Immature natural killer cell (primary cell): Measurements from ENCODE around the gene TRHDE. TPM values are rescaled to one million over a fixed set of nuclear protein-coding genes. Genes with fewer than 3 reads are reported as not detected.
A peak's percentile ranks its signal among the peaks of the same experiment; 100 is the strongest.
"Not testable (repeated sequence)": the region's sequence is repeated elsewhere in the genome, so short reads cannot be mapped to it uniquely, and the experiment has no call there.

Experiments used
- DNase-seq, 3 donors: peaks; one replicate each; pipeline ENCODE4 v3.0.0; 2022; ENCODE audit warnings: mixed read lengths in 1 of 3
- H3K27ac Mint-ChIP-seq, 6 donors: one replicate each; pipeline ENCODE4 v1.8.0; 2020; ENCODE audit warnings: mixed read lengths in 6 of 6, mild to moderate bottlenecking in 5 of 6, inconsistent platforms in 4 of 6, moderate library complexity in 3 of 6
- H3K27me3 Mint-ChIP-seq, 3 donors: one replicate each; pipeline ENCODE4 v1.8.0; 2020 to 2021; ENCODE audit warnings: low read depth in 3 of 3, mild to moderate bottlenecking in 3 of 3, mixed read lengths in 3 of 3, moderate library complexity in 3 of 3, inconsistent platforms in 1 of 3
- H3K36me3 Mint-ChIP-seq, 3 donors: one replicate each; pipeline ENCODE4 v1.8.0; 2020; ENCODE audit warnings: mixed read lengths in 3 of 3, inconsistent platforms in 2 of 3, mild to moderate bottlenecking in 2 of 3
- H3K4me1 Mint-ChIP-seq, 2 donors: one replicate each; pipeline ENCODE4 v1.8.0; 2020; ENCODE audit warnings: inconsistent platforms in 2 of 2, mild to moderate bottlenecking in 2 of 2, mixed read lengths in 2 of 2, moderate library complexity in 1 of 2
- H3K4me3 Mint-ChIP-seq, 5 donors: one replicate each; pipeline ENCODE4 v1.8.0; 2020; ENCODE audit warnings: mild to moderate bottlenecking in 5 of 5, mixed read lengths in 5 of 5, inconsistent platforms in 3 of 5, moderate library complexity in 3 of 5
- H3K9me3 Mint-ChIP-seq, 6 donors: one replicate each; pipeline ENCODE4 v1.8.0; 2020; ENCODE audit warnings: mild to moderate bottlenecking in 6 of 6, mixed read lengths in 6 of 6, inconsistent platforms in 4 of 6, moderate library complexity in 3 of 6
- polyA plus RNA-seq, 3 donors: library from polyadenylated mRNA; unstranded; fragments of 300-500 nt; fragmentation: Illumina TruSeq; gene quantifications; one replicate each; pipeline ENCODE4 v1.2.3, GENCODE V29; 2021

Gene TRHDE
- polyA plus RNA-seq, 3 donors from 2014 or later = not detected

- H3K4me1 Mint-ChIP-seq = no peaks in the 10 kb centered on the region
- H3K36me3 Mint-ChIP-seq = no peaks in the 10 kb centered on the region
- no peaks in the 10 kb centered on the region for H3K27me3 Mint-ChIP-seq
- no peak for DNase-seq
- peaks cover 0 to 22% (median 7%) of the 10 kb centered on the region in 6 donors for H3K9me3 Mint-ChIP-seq
- H3K4me3 Mint-ChIP-seq = no peak overlapping the region
- no peak overlapping the region for H3K27ac Mint-ChIP-seq
Observed at GRCh38 chr12:72612171-72612570, 340.0 kb downstream of the TRHDE start.

GRCh38 chr12:72618764-72619163 is 346.6 kb downstream of the TRHDE start:
- Mint-ChIP-seq H3K9me3 (peaks cover 2 to 13% (median 10%) of the 10 kb centered on the region in 6 donors), H3K27ac (no peak overlapping the region), H3K4me1 (no peaks in the 10 kb centered on the region), H3K4me3 (no peak overlapping the region), H3K27me3 (no peaks in the 10 kb centered on the region), H3K36me3 (no peaks in the 10 kb centered on the region)
- no peak for DNase-seq

- H3K27ac Mint-ChIP-seq = no peak overlapping the region
- no peak overlapping the region for H3K4me3 Mint-ChIP-seq
- H3K36me3 Mint-ChIP-seq = no peaks in the 10 kb centered on the region
- no peak for DNase-seq
- H3K4me1 Mint-ChIP-seq = no peaks in the 10 kb centered on the region
- no peaks in the 10 kb centered on the region for H3K27me3 Mint-ChIP-seq
- peaks cover 2 to 15% (median 9%) of the 10 kb centered on the region in 6 donors for H3K9me3 Mint-ChIP-seq
Observed at GRCh38 chr12:72622556-72622955, 350.4 kb downstream of the TRHDE start.

- DNase-seq = no peak
- Mint-ChIP-seq H3K4me1 (no peaks in the 10 kb centered on the region), H3K27ac (no peak overlapping the region), H3K36me3 (no peaks in the 10 kb centered on the region), H3K9me3 (peaks cover 2 to 12% (median 7%) of the 10 kb centered on the region in 6 donors), H3K4me3 (no peak overlapping the region), H3K27me3 (no peaks in the 10 kb centered on the region)
Observed at GRCh38 chr12:72631926-72632685, 359.9 kb downstream of the TRHDE start.

- Mint-ChIP-seq H3K27ac (no peak overlapping the region), H3K9me3 (peaks cover 6 to 32% (median 10%) of the 10 kb centered on the region in 6 donors), H3K4me3 (no peak overlapping the region)
Observed at GRCh38 chr12:72642706-72643105, 370.5 kb downstream of the TRHDE start.

GRCh38 chr12:72647139-72647538 is 375.0 kb downstream of the TRHDE start:
- H3K27me3 Mint-ChIP-seq = peaks cover 0 to 1% (median 0%) of the 10 kb centered on the region in 3 donors
- DNase-seq = no peak
- H3K36me3 Mint-ChIP-seq = peaks cover 0 to 3% (median 0%) of the 10 kb centered on the region in 3 donors
- no peak overlapping the region for H3K27ac Mint-ChIP-seq
- no peak overlapping the region for H3K4me3 Mint-ChIP-seq
- H3K9me3 Mint-ChIP-seq = peaks cover 3 to 37% (median 5%) of the 10 kb centered on the region in 6 donors
- H3K4me1 Mint-ChIP-seq = no peaks in the 10 kb centered on the region

More at GRCh38 chr12:72642706-72643105, 370.5 kb downstream of the TRHDE start:
- Mint-ChIP-seq H3K27me3 (no peaks in the 10 kb centered on the region), H3K36me3 (peaks cover 0 to 3% (median 0%) of the 10 kb centered on the region in 3 donors), H3K4me1 (no peaks in the 10 kb centered on the region)
- DNase-seq = no peak

GRCh38 chr12:72658615-72659014 is 386.4 kb downstream of the TRHDE start:
- Mint-ChIP-seq H3K27me3 (peaks cover 0 to 2% (median 0%) of the 10 kb centered on the region in 3 donors), H3K4me1 (no peaks in the 10 kb centered on the region), H3K9me3 (peaks cover 0 to 12% (median 6%) of the 10 kb centered on the region in 6 donors), H3K4me3 (no peak overlapping the region), H3K36me3 (no peaks in the 10 kb centered on the region), H3K27ac (no peak overlapping the region)
- DNase-seq = no peak

GRCh38 chr12:72660174-72660573 is 388.0 kb downstream of the TRHDE start:
- not testable (repeated sequence) for H3K27ac Mint-ChIP-seq, H3K4me3 Mint-ChIP-seq, H3K9me3 Mint-ChIP-seq, H3K27me3 Mint-ChIP-seq, DNase-seq, H3K36me3 Mint-ChIP-seq, H3K4me1 Mint-ChIP-seq

- peaks cover 21 to 69% of the 10 kb centered on the region in 2 donors for H3K4me1 Mint-ChIP-seq
- H3K9me3 Mint-ChIP-seq = peaks cover 0 to 19% (median 2%) of the 10 kb centered on the region in 6 donors
- H3K27me3 Mint-ChIP-seq = peaks cover 0 to 1% (median 0%) of the 10 kb centered on the region in 3 donors
- peak in 2 of 3 donors; percentile 5 to 6 for DNase-seq
- H3K4me3 Mint-ChIP-seq = peak overlapping the region; percentile 59 to 74 (median 70)
- H3K36me3 Mint-ChIP-seq = no peaks in the 10 kb centered on the region
- H3K27ac Mint-ChIP-seq = peak overlapping the region in 3 of 6 donors; percentile 65 to 81 (median 77)
Observed at GRCh38 chr12:72673853-72674252, 401.7 kb downstream of the TRHDE start.

- H3K27ac Mint-ChIP-seq = peak overlapping the region in 1 of 6 donors; percentile 35
Observed at GRCh38 chr12:72676556-72676955, 404.4 kb downstream of the TRHDE start.

GRCh38 chr12:72677139-72677538 is 405.0 kb downstream of the TRHDE start:
- H3K9me3 Mint-ChIP-seq = peaks cover 2 to 23% (median 11%) of the 10 kb centered on the region in 6 donors
- H3K27me3 Mint-ChIP-seq = peaks cover 0 to 3% (median 0%) of the 10 kb centered on the region in 3 donors
- H3K36me3 Mint-ChIP-seq = peaks cover 0 to 8% (median 0%) of the 10 kb centered on the region in 3 donors
- no peak for DNase-seq
- peak overlapping the region in 1 of 5 donors; percentile 8 for H3K4me3 Mint-ChIP-seq
- H3K4me1 Mint-ChIP-seq = peaks cover 21 to 65% of the 10 kb centered on the region in 2 donors
- H3K27ac Mint-ChIP-seq = peak overlapping the region in 2 of 6 donors; percentile 3 to 25

More at GRCh38 chr12:72676556-72676955, 404.4 kb downstream of the TRHDE start:
- no peak overlapping the region for H3K4me3 Mint-ChIP-seq
- peaks cover 21 to 66% of the 10 kb centered on the region in 2 donors for H3K4me1 Mint-ChIP-seq
- H3K36me3 Mint-ChIP-seq = peaks cover 0 to 5% (median 0%) of the 10 kb centered on the region in 3 donors
- H3K9me3 Mint-ChIP-seq = peaks cover 2 to 19% (median 8%) of the 10 kb centered on the region in 6 donors
- no peak for DNase-seq
- peaks cover 0 to 1% (median 0%) of the 10 kb centered on the region in 3 donors for H3K27me3 Mint-ChIP-seq

GRCh38 chr12:72677846-72678245 is 405.7 kb downstream of the TRHDE start:
- H3K4me3 Mint-ChIP-seq = peak overlapping the region; percentile 0 to 49 (median 33)
- H3K4me1 Mint-ChIP-seq = peaks cover 21 to 58% of the 10 kb centered on the region in 2 donors
- DNase-seq = peak in 1 of 3 donors; percentile 2
- peak overlapping the region in 4 of 6 donors; percentile 2 to 68 (median 58) for H3K27ac Mint-ChIP-seq
- H3K9me3 Mint-ChIP-seq = peaks cover 2 to 23% (median 11%) of the 10 kb centered on the region in 6 donors
- H3K27me3 Mint-ChIP-seq = peaks cover 0 to 3% (median 0%) of the 10 kb centered on the region in 3 donors
- peaks cover 0 to 9% (median 0%) of the 10 kb centered on the region in 3 donors for H3K36me3 Mint-ChIP-seq

GRCh38 chr12:72679147-72679757 is 407.1 kb downstream of the TRHDE start:
- Mint-ChIP-seq H3K27ac (no peak overlapping the region), H3K4me3 (no peak overlapping the region)

GRCh38 chr12:72681028-72681427 is 408.9 kb downstream of the TRHDE start:
- peaks cover 0 to 3% (median 0%) of the 10 kb centered on the region in 3 donors for H3K27me3 Mint-ChIP-seq
- no peak overlapping the region for H3K27ac Mint-ChIP-seq
- no peak overlapping the region for H3K4me3 Mint-ChIP-seq
- H3K4me1 Mint-ChIP-seq = peaks cover 11 to 27% of the 10 kb centered on the region in 2 donors
- DNase-seq = no peak
- H3K9me3 Mint-ChIP-seq = peaks cover 2 to 13% (median 9%) of the 10 kb centered on the region in 6 donors
- peaks cover 0 to 9% (median 0%) of the 10 kb centered on the region in 3 donors for H3K36me3 Mint-ChIP-seq

More at GRCh38 chr12:72679147-72679757, 407.1 kb downstream of the TRHDE start:
- Mint-ChIP-seq H3K4me1 (peaks cover 11 to 44% of the 10 kb centered on the region in 2 donors), H3K27me3 (peaks cover 0 to 3% (median 0%) of the 10 kb centered on the region in 3 donors), H3K9me3 (peaks cover 2 to 15% (median 10%) of the 10 kb centered on the region in 6 donors), H3K36me3 (peaks cover 0 to 9% (median 0%) of the 10 kb centered on the region in 3 donors)
- DNase-seq = no peak
